ENCODE data around the gene VEGFB. TPM values are rescaled to one million over a fixed set of nuclear protein-coding genes. Genes with fewer than 3 reads are reported as not detected.

Gene VEGFB
- total RNA-seq, 2 experiments from 2014 or later: 80.0 to 80.3 TPM

DNA sequence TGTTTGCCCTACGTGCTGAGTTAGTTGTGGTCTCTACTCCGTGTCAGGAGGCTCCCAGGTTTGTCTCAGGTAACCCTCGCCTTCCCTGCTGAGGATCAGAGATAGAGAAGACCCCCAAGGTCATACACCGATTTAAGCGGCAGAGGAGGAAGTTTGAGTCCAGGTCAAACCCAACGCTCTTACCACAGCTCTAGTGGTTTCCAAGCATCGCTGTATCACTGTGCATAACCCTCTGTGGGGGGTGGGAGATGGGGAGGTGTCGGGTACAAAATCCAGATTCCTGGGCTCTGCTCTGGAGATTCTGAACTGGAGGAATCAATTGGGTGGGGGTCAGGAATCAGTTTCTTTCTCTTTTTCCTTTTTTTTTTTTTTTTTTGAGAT is 3.4 kb upstream of the VEGFB start:
- Mint-ChIP-seq H3K4me3 (peak overlapping the region; percentile 76), H3K9me3 (ENCODE audit: low read depth) (no peaks in the 10 kb centered on the region), H3K36me3 (ENCODE audit: low read depth) (peaks cover 7% of the 10 kb centered on the region), H3K27ac (peak overlapping the region; percentile 74), H3K27me3 (no peaks in the 10 kb centered on the region), H3K4me1 (peaks cover 38% of the 10 kb centered on the region)
- POLR2A ChIA-PET: interaction anchor here (1.1 kb wide), 1 partner anchor 73 kb away, joined by 3 read pairs; no protein-coding TSS in a partner anchor
- intact Hi-C loops (cut with DNase I, micrococcal nuclease): loop anchor here (1.0 to 5.0 kb wide), 7 partner anchors 10 to 244 kb away; partner anchors contain the start of genes FKBP2 (in 2 of the 2), ESRRA (in 1 of the 2), GPR137 (in 1 of the 2) and OTUB1 (in 1 of the 2)
- DNase-seq (no peak), ATAC-seq (no peak)
- CTCF ChIA-PET: interaction anchor here (0.7 to 2.0 kb wide), 2 partner anchors 10 to 70 kb away, joined by 3 to 5 read pairs; partner anchors contain the start of gene FKBP2

DNA sequence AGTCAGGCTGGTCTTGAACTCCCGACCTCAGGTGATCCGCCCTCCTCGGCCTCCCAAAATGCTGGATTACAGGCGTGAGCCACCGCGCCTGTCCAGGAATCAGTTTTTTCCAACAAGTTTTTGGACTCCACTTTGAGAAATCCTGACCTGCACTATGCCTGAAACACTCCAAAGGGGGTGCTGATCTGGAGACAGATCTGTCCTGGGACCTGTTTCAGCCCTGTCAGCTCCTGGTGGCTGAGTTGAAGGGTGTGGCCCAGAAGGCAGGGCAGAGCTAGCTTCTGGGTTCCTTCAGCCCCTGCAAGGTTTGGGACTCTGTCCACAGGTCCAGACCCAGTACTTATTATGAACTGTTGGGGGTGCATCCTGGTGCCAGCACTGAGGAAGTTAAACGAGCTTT is 2.8 kb upstream of the VEGFB start:
- ATAC-seq (no peak), DNase-seq (no peak)
- ChIA-PET POLR2A (interaction anchor here (0.8 kb wide), 1 partner anchor 30 kb away, joined by 3 read pairs; no protein-coding TSS in a partner anchor), CTCF (interaction anchor here (0.7 to 2.0 kb wide), 3 partner anchors 10 to 69 kb away, joined by 3 to 6 read pairs (median 5); partner anchors contain the start of gene FKBP2)
- Mint-ChIP-seq H3K4me1 (peaks cover 38% of the 10 kb centered on the region), H3K27ac (no peak overlapping the region), H3K27me3 (no peaks in the 10 kb centered on the region), H3K4me3 (peak overlapping the region; percentile 76), H3K9me3 (ENCODE audit: low read depth) (no peaks in the 10 kb centered on the region), H3K36me3 (ENCODE audit: low read depth) (peaks cover 7% of the 10 kb centered on the region)
- intact Hi-C loops (cut with DNase I, micrococcal nuclease): loop anchor here in 1 of 2 experiments (5.0 kb wide), 1 partner anchor 244 kb away; the partner anchor contains the start of gene OTUB1

DNA sequence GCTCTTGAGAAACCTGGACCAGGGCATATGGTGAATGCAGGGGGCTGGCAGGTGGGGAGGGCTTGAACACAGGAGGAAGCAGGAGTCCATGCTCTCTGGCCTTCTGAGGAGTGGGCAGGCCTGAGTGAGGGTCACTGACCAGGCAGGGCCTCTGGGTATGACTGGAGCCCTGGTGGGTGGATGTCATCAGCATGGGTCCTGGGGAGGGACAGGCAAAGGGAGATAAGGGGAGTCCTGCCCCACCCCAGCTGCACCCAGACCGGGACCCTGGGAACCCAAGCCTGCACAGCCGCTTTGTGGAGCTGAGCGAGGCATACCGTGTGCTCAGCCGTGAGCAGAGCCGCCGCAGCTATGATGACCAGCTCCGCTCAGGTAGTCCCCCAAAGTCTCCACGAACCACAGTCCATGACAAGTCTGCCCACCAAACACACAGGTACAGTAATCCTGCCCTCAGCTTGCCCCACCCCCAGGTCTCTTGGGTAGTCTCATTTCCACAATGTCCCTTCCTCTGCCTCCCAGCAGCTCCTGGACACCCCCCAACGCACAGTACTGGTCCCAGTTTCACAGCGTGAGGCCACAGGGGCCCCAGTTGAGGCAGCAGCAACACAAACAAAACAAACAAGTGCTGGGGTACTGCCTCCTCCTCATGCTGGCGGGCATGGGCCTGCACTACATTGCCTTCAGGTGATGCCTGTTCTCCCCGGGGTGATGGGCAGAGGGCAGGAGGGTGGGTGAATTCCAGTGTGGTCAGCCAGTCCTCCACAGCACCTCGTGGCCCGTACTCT is 2.0 kb upstream of the VEGFB start:
- H3K9me3 Mint-ChIP-seq (ENCODE audit: low read depth): no peaks in the 10 kb centered on the region
- no peaks in the 10 kb centered on the region for H3K27me3 Mint-ChIP-seq
- ChIA-PET POLR2A (interaction anchor here (0.8 kb wide), 1 partner anchor 29 kb away, joined by 3 read pairs; no protein-coding TSS in a partner anchor), CTCF (interaction anchor here (1.1 to 2.0 kb wide), 3 partner anchors 9 to 28 kb away, joined by 3 to 6 read pairs (median 5); partner anchors contain the start of gene FKBP2)
- no peak for ATAC-seq
- H3K27ac Mint-ChIP-seq: peak overlapping the region; percentile 6
- intact Hi-C loops (cut with DNase I, micrococcal nuclease): loop anchor here in 1 of 2 experiments (5.0 kb wide), 1 partner anchor 245 kb away; the partner anchor contains the start of gene OTUB1
- no peak for DNase-seq
- H3K4me3 Mint-ChIP-seq: peak overlapping the region; percentile 76
- H3K4me1 Mint-ChIP-seq: peaks cover 35% of the 10 kb centered on the region
- peaks cover 12% of the 10 kb centered on the region for H3K36me3 Mint-ChIP-seq (ENCODE audit: low read depth)

DNA sequence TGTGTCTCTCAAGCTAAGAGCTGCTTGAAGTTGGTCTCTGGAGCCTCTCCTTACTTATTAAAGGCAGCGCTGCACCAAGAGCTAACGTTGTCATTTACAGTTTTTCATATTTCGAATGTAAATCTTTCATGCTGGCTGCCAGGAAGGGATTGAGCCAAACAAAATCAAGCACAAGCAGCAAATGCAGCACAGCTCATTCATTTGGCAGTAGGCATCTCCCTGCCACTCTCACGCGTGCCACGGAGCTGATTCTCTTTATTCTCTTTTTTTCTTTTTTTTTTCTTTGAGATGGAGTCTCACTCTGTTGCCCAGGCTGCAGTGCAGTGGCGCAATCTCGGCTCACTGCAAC is 1.4 kb upstream of the VEGFB start:
- ChIA-PET POLR2A (no interaction called here), CTCF (interaction anchor here (1.1 to 1.9 kb wide), 2 partner anchors 9 to 28 kb away, joined by 3 to 6 read pairs; no protein-coding TSS in a partner anchor)
- no peaks in the 10 kb centered on the region for H3K9me3 Mint-ChIP-seq (ENCODE audit: low read depth)
- peaks cover 30% of the 10 kb centered on the region for H3K4me1 Mint-ChIP-seq
- H3K27ac Mint-ChIP-seq: no peak overlapping the region
- intact Hi-C loops (cut with DNase I, micrococcal nuclease): loop anchor here in 1 of 2 experiments (5.0 kb wide), 1 partner anchor 246 kb away; the partner anchor contains the start of gene OTUB1
- H3K27me3 Mint-ChIP-seq: no peaks in the 10 kb centered on the region
- peaks cover 18% of the 10 kb centered on the region for H3K36me3 Mint-ChIP-seq (ENCODE audit: low read depth)
- no peak for DNase-seq
- H3K4me3 Mint-ChIP-seq: peak overlapping the region; percentile 57
- ATAC-seq: no peak

DNA sequence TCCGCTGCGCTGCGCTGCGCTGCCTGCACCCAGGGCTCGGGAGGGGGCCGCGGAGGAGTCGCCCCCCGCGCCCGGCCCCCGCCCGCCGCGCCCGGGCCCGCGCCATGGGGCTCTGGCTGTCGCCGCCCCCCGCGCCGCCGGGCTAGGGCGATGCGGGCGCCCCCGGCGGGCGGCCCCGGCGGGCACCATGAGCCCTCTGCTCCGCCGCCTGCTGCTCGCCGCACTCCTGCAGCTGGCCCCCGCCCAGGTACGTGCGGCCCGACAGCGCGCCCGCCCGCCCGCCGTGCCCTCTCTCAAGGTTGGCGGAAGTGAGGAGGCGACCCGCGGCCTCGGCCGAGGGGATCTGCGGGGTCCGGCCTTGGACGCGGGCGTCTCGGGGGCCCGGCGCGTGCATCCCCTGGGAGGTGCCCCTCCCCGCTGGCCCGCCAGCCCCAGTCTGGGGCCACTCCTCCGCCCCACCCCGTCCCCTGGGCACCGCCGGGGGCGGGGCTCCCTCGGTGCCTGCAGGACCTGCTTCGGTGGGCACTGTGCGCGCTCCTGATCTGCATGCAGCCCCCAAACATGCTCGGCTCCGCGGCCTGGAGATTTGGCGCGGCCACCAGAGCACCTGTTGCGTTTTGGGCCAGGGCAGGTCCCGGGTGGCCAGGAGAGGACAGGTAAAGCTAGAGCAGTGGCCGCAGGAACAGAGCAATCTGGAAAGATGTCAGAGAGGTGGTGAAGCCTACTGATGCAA is 429 bp downstream of the VEGFB start:
- Mint-ChIP-seq H3K27me3 (no peaks in the 10 kb centered on the region), H3K27ac (peak overlapping the region; percentile 81), H3K9me3 (ENCODE audit: low read depth) (no peaks in the 10 kb centered on the region), H3K4me1 (peaks cover 17% of the 10 kb centered on the region), H3K36me3 (ENCODE audit: low read depth) (peaks cover 27% of the 10 kb centered on the region), H3K4me3 (peak overlapping the region; percentile 84)
- peak; percentile 73 for DNase-seq
- intact Hi-C loops (cut with DNase I, micrococcal nuclease): loop anchor here in 1 of 2 experiments (5.0 kb wide), 1 partner anchor 248 kb away; the partner anchor contains the start of gene OTUB1
- ChIA-PET CTCF (interaction anchor here (2.0 kb wide), 1 partner anchor 30 kb away, joined by 5 read pairs; no protein-coding TSS in a partner anchor), POLR2A (no interaction called here)
- peak; percentile 49 for ATAC-seq

DNA sequence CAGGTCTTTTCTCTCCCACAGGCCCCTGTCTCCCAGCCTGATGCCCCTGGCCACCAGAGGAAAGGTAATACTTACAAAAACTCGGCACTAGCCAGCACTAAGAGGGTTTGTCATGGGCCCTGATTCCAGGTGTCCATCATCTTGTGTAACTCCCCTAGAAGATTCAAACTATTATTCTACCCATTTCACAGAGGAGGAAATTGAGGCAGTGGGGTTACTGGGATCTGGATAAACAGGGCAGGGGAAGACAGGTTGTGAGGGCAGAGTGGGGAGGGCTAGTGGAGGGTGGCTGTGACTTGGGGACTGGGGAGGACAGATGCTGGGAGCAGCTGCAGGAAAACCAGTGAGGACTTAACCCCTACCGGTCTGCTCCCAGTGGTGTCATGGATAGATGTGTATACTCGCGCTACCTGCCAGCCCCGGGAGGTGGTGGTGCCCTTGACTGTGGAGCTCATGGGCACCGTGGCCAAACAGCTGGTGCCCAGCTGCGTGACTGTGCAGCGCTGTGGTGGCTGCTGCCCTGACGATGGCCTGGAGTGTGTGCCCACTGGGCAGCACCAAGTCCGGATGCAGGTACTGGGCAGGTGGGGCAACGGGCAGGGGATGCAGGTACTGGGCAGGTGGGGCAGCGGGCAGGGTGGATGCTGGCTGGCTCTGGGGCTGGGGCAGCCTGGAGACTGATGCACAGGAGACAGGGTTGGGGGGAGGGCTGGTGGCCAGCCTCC is 1.2 kb downstream of the VEGFB start:
- no peaks in the 10 kb centered on the region for H3K9me3 Mint-ChIP-seq (ENCODE audit: low read depth)
- CTCF ChIA-PET: interaction anchor here (0.8 to 2.0 kb wide), 2 partner anchors 31 to 32 kb away, joined by 4 to 5 read pairs; no protein-coding TSS in a partner anchor

DNA sequence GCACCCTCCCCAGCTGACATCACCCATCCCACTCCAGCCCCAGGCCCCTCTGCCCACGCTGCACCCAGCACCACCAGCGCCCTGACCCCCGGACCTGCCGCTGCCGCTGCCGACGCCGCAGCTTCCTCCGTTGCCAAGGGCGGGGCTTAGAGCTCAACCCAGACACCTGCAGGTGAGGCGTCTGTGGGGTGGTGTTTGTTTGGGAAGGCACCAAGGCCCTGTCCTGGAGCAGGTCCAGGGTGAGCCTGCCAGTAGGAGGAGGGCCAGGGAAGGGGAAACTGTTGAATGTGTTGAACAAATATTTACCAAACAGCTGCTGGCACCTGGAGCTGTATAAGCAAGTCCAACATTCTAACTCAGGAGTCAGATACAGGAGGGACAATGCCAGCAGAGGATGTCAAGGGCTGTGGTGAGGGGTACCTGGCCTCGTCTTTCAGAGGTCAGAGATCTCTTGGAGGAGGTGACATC is 3.1 kb downstream of the VEGFB start:
- Mint-ChIP-seq H3K27ac (peak overlapping the region; percentile 17), H3K36me3 (ENCODE audit: low read depth) (peaks cover 32% of the 10 kb centered on the region), H3K9me3 (ENCODE audit: low read depth) (no peaks in the 10 kb centered on the region), H3K4me3 (no peak overlapping the region), H3K27me3 (no peaks in the 10 kb centered on the region), H3K4me1 (peaks cover 19% of the 10 kb centered on the region)
- POLR2A ChIA-PET: no interaction called here
- CTCF ChIA-PET: interaction anchor here (0.6 to 1.5 kb wide), 5 partner anchors 12 to 977 kb away, joined by 3 to 4 read pairs (median 4); no protein-coding TSS in a partner anchor
- intact Hi-C loops (cut with DNase I, micrococcal nuclease): no loop called here
- ATAC-seq (no peak), DNase-seq (no peak)

More for the DNA sequence above, 1.2 kb downstream of the VEGFB start:
- DNase-seq (no peak), ATAC-seq (no peak)
- H3K4me3 Mint-ChIP-seq: peak overlapping the region; percentile 84
- POLR2A ChIA-PET: no interaction called here
- peaks cover 22% of the 10 kb centered on the region for H3K4me1 Mint-ChIP-seq
- intact Hi-C loops (cut with DNase I, micrococcal nuclease): no loop called here
- H3K36me3 Mint-ChIP-seq (ENCODE audit: low read depth): peaks cover 32% of the 10 kb centered on the region
- no peaks in the 10 kb centered on the region for H3K27me3 Mint-ChIP-seq
- H3K27ac Mint-ChIP-seq: peak overlapping the region; percentile 81

DNA sequence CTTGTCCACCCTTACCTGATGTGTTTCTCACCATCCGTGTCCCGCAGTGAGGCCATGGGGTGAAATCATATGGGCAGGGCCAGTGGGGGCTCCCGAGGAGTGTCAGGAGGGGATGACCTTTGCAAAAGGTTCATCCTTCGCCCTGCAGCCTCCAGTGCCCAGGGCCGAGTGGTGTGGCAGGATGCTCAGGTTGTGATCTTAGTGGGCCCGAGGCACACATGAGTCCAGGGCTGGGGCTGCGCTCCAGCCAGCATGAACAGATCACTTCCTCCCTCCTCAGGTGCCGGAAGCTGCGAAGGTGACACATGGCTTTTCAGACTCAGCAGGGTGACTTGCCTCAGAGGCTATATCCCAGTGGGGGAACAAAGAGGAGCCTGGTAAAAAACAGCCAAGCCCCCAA is 3.7 kb downstream of the VEGFB start:
- intact Hi-C loops (cut with DNase I, micrococcal nuclease): no loop called here
- CTCF ChIA-PET: interaction anchor here (0.9 to 1.5 kb wide), 5 partner anchors 12 to 66 kb away, joined by 3 to 4 read pairs (median 4); no protein-coding TSS in a partner anchor
- Mint-ChIP-seq H3K27ac (no peak overlapping the region), H3K4me3 (no peak overlapping the region), H3K27me3 (no peaks in the 10 kb centered on the region), H3K4me1 (peaks cover 25% of the 10 kb centered on the region), H3K36me3 (ENCODE audit: low read depth) (peaks cover 32% of the 10 kb centered on the region), H3K9me3 (ENCODE audit: low read depth) (no peaks in the 10 kb centered on the region)
- no peak for DNase-seq
- ATAC-seq: no peak
- POLR2A ChIA-PET: no interaction called here

DNA sequence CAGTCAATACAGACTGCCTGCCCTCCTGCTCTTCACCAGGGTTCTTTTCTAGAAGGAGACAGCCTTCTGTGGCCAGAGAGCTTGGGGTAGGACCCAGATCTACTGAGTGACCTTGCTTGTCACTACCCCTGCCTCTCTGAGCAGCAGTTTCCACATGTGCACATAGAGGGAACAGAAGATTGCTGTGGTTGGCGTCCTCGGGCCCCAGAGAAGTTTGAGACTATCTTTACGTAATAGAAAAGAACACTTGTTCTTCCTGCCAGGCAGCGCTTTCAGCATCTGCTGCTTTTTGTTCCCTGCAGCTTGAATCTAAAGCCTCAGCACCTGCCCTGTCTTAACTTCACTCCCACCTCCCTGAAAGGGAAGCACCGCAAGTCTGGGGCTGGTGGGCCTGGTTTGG is 4.6 kb downstream of the VEGFB start:
- ATAC-seq (no peak), DNase-seq (no peak)
- peaks cover 34% of the 10 kb centered on the region for H3K4me1 Mint-ChIP-seq
- H3K27me3 Mint-ChIP-seq: no peaks in the 10 kb centered on the region
- ChIA-PET CTCF (interaction anchor here (0.5 to 1.0 kb wide), 2 partner anchors 30 to 267 kb away, joined by 3 read pairs; no protein-coding TSS in a partner anchor), POLR2A (no interaction called here)
- H3K27ac Mint-ChIP-seq: peak overlapping the region; percentile 99
- no peak overlapping the region for H3K4me3 Mint-ChIP-seq
- H3K9me3 Mint-ChIP-seq (ENCODE audit: low read depth): no peaks in the 10 kb centered on the region
- intact Hi-C loops (cut with DNase I, micrococcal nuclease): no loop called here
- H3K36me3 Mint-ChIP-seq (ENCODE audit: low read depth): peaks cover 42% of the 10 kb centered on the region

DNA sequence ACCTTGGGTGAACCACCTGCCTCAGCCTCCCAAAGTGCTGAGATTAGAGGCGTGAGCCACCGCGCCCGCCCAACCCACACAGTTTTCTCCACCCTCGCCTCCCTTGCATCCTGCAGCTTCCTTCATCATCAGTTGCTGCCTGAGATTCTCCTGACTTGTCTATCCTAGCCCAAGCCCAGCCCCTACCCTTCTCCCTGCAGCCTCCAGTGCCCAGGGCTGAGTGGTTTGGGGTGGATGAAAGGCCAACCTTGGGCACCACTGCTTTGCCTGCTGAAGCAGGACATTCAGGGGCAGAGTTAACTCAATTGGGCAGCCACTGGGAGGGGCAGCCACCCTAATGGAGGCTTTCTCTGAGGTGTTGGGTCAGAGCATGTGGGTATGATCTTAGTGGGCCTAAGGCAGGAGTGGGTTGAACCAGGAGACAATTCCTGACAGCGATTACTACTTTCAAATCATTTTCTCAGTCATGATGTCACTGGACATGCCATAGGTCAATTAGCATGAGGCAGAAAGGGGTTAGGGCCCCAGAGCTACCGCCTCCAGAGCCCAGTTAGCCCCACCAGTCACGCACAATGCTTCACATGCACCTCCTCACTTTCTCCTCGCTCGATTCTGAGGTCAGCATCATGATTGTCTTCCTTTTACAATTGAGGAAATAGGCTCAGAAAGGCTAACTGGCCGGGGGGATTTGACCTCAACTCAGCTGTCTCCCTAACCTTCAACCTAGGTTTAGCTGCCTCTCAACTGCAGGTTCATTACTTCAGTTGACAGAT is 5.5 kb downstream of the VEGFB start:
- peak; percentile 42 for DNase-seq
- intact Hi-C loops (cut with DNase I, micrococcal nuclease): loop anchor here (2.0 to 10.0 kb wide), 10 partner anchors 13 to 1635 kb away; partner anchors contain the start of genes BAD (in 1 of the 2), CFL1 (in 1 of the 2), EHD1 (in 1 of the 2) and FERMT3 (in 1 of the 2)
- H3K36me3 Mint-ChIP-seq (ENCODE audit: low read depth): peaks cover 45% of the 10 kb centered on the region
- H3K9me3 Mint-ChIP-seq (ENCODE audit: low read depth): no peaks in the 10 kb centered on the region
- H3K27ac Mint-ChIP-seq: peak overlapping the region; percentile 99
- peak overlapping the region; percentile 86 for H3K4me3 Mint-ChIP-seq
- POLR2A ChIA-PET: no interaction called here
- H3K4me1 Mint-ChIP-seq: peaks cover 37% of the 10 kb centered on the region
- CTCF ChIA-PET: interaction anchor here (0.5 to 1.2 kb wide), 2 partner anchors 14 to 267 kb away, joined by 3 to 4 read pairs; partner anchors contain the start of genes NUDT22 and TRPT1
- H3K27me3 Mint-ChIP-seq: no peaks in the 10 kb centered on the region
- ATAC-seq: no peak
